Endothelial cell (in vitro differentiated cells): ENCODE results near the gene BST1. TPM values are rescaled to one million over a fixed set of nuclear protein-coding genes. Genes with fewer than 3 reads are reported as not detected.

Experiments used
- DNase-seq: peaks from one replicate; pipeline ENCODE4 v3.0.0; 2021; ENCODE audit warnings: low spot score
- H3K27ac Mint-ChIP-seq: one replicate; pipeline ENCODE4 v1.8.0; 2021; ENCODE audit warnings: mixed read lengths, inconsistent platforms; ENCODE audit not compliant: unreplicated experiment
- H3K27me3 Mint-ChIP-seq: one replicate; pipeline ENCODE4 v1.8.0; 2021; ENCODE audit warnings: mild to moderate bottlenecking, moderate library complexity, mixed read lengths, inconsistent platforms; ENCODE audit not compliant: unreplicated experiment
- H3K36me3 Mint-ChIP-seq: one replicate; pipeline ENCODE4 v1.8.0; 2021; ENCODE audit warnings: mild to moderate bottlenecking, low read depth, mixed read lengths, inconsistent platforms; ENCODE audit not compliant: unreplicated experiment
- H3K4me1 Mint-ChIP-seq: one replicate; pipeline ENCODE4 v1.8.0; 2021; ENCODE audit warnings: mild to moderate bottlenecking, mixed read lengths, inconsistent platforms; ENCODE audit not compliant: unreplicated experiment
- H3K4me3 Mint-ChIP-seq: one replicate; pipeline ENCODE4 v1.8.0; 2021; ENCODE audit warnings: mild to moderate bottlenecking, mixed read lengths, inconsistent platforms; ENCODE audit not compliant: unreplicated experiment
- H3K9me3 Mint-ChIP-seq: one replicate; pipeline ENCODE4 v1.8.0; 2021; ENCODE audit warnings: mixed read lengths, inconsistent platforms; ENCODE audit not compliant: unreplicated experiment
- CTCF ChIP-seq: fragments of 200-600 bp; sonication (generic); IDR thresholded peaks from one replicate; pipeline ENCODE4 v1.5.0; 2021; ENCODE audit warnings: antibody characterized with exemption; ENCODE audit not compliant: unreplicated experiment
- total RNA-seq: library from RNA; stranded (reverse); fragmentation: NEBNext Ultra II Directional; extraction: Animal tissue kit (Norgen Biotek cat#: 25700); gene quantifications from one replicate; pipeline ENCODE4 v1.2.1, GENCODE V29; 2021; ENCODE audit not compliant: unreplicated experiment

BST1 gene
- total RNA-seq, 1 donor from 2014 or later = 12.6 TPM

- no peaks in the 10 kb centered on the region for H3K9me3 Mint-ChIP-seq
- DNase-seq = no peak
- TF ChIP-seq CTCF = no peak
- peaks cover 2% of the 10 kb centered on the region for H3K27me3 Mint-ChIP-seq
- H3K4me1 Mint-ChIP-seq = peaks cover 26% of the 10 kb centered on the region
- peaks cover 5% of the 10 kb centered on the region for H3K36me3 Mint-ChIP-seq
- no peak overlapping the region for H3K27ac Mint-ChIP-seq
- no peak overlapping the region for H3K4me3 Mint-ChIP-seq
These were observed 8.4 kb upstream of the BST1 start for GRCh38 chr4:15694431-15694830.

GRCh38 chr4:15695240-15695699 is 7.6 kb upstream of the BST1 start:
- Mint-ChIP-seq H3K36me3 (peaks cover 5% of the 10 kb centered on the region), H3K27ac (no peak overlapping the region)
- no peak for TF ChIP-seq CTCF

GRCh38 chr4:15695729-15696128 is 7.1 kb upstream of the BST1 start:
- Mint-ChIP-seq H3K27ac (no peak overlapping the region), H3K9me3 (no peaks in the 10 kb centered on the region), H3K4me1 (peaks cover 20% of the 10 kb centered on the region), H3K36me3 (peaks cover 5% of the 10 kb centered on the region), H3K4me3 (no peak overlapping the region), H3K27me3 (peaks cover 2% of the 10 kb centered on the region)
- no peak for TF ChIP-seq CTCF
- no peak for DNase-seq

More at GRCh38 chr4:15695240-15695699, 7.6 kb upstream of the BST1 start:
- Mint-ChIP-seq H3K27me3 (peaks cover 2% of the 10 kb centered on the region), H3K4me1 (peaks cover 24% of the 10 kb centered on the region), H3K9me3 (no peaks in the 10 kb centered on the region), H3K4me3 (no peak overlapping the region)
- no peak for DNase-seq

- DNase-seq = no peak
- no peak for TF ChIP-seq CTCF
- H3K27me3 Mint-ChIP-seq = peaks cover 2% of the 10 kb centered on the region
- no peak overlapping the region for H3K27ac Mint-ChIP-seq
- peaks cover 5% of the 10 kb centered on the region for H3K36me3 Mint-ChIP-seq
- H3K4me3 Mint-ChIP-seq = peak overlapping the region; percentile 4
- H3K9me3 Mint-ChIP-seq = no peaks in the 10 kb centered on the region
- peaks cover 14% of the 10 kb centered on the region for H3K4me1 Mint-ChIP-seq
These were observed 6.0 kb upstream of the BST1 start for GRCh38 chr4:15696866-15697265.

GRCh38 chr4:15703439-15703838 is 574 bp downstream of the BST1 start:
- H3K36me3 Mint-ChIP-seq = peaks cover 15% of the 10 kb centered on the region

More at GRCh38 chr4:15703439-15703838, 574 bp downstream of the BST1 start:
- Mint-ChIP-seq H3K4me1 (peaks cover 25% of the 10 kb centered on the region), H3K4me3 (peak overlapping the region; percentile 91), H3K9me3 (no peaks in the 10 kb centered on the region), H3K27ac (no peak overlapping the region), H3K27me3 (peaks cover 19% of the 10 kb centered on the region)
- DNase-seq = no peak
- TF ChIP-seq CTCF = no peak
